HG02610 (cell line): Measurements from ENCODE around the gene LPAR1.
"Not testable (repeated sequence)": the region's sequence is repeated elsewhere in the genome, so short reads cannot be mapped to it uniquely, and the experiment has no call there.

ENCODE experiments used
- ATAC-seq: cut with Tn5 transposase; IDR thresholded peaks from one replicate; pipeline ENCODE4 v1.9.1; 2021; ENCODE audit warnings: mild to moderate bottlenecking, moderate library complexity; ENCODE audit not compliant: unreplicated experiment

The LPAR1 gene

DNA sequence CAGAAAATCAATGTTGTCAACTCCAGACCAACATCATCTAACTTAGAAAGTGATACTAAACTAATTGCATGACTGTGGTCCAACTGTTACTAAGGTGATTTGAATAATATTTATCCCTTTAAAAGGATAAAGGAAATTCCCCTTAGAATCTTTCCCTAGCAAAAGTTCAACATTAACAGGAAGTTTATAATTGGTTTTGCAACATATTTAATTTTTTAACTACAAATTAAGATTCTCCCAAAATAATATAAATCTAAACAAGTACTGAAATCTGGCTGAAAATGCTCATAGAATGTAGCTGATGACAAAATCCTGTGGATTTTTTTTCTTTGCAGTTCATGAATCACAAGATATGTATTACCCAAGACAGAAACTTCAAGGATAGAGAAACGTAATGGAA, 151.4 kb downstream of the LPAR1 start:
- ATAC-seq, result no peak

DNA sequence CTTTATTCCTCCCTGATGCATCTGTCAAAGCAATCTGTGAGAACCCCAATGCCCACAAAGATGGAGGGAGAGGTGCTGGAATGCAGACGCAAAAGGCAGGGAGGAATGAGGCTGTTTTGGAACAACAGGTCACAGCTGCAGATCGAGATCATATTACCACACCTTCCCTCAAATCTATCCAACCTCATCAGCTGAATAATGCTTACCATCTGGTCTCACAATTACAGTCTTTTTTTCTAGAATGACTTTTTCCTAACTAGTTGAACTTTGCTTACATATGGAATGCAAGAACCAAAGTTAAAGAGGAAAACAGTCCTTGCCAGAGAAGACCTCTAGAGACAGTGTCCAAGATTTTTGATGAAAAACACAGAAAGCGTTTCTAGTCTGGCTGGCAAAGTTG, 158.1 kb downstream of the LPAR1 start:
- no peak for ATAC-seq

DNA sequence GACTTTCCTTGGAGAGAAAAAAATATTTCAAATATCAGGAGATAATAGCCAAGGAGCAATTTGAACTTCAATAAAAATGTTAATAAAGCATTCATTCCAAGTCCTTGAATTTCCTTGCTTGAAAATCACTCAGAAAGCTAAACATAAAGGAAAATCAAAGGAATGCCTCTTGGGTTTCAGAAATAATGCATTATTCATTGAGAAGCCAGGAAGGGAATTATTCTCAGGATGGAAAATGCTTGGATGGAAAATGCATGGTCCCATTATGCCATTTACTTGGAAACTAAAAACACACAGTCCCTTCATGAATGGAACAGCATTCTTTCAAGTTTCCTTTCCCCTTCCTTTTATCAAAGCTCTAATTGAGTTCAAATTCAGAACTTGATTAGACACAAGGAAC, 160.9 kb downstream of the LPAR1 start:
- ATAC-seq, result no peak

DNA sequence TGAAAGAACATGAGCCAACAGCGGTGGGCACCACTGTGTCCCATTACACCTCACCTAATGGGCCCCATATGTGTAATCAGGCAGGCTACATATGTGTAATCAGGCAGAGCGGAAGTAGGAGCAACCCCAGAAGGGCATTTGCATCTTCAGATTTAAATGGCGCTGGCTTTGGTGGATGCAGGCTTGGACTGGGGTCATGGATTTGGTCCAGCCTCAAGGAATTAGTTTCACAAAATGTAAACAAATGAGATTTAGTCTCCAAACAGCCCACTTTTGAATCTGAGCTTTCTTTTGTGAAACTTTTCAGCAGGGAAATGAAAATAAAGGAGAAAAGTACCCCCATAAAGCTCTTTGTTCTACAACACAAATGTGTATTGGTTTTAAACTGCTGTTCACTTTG, 161.3 kb downstream of the LPAR1 start:
- ATAC-seq, result no peak

DNA sequence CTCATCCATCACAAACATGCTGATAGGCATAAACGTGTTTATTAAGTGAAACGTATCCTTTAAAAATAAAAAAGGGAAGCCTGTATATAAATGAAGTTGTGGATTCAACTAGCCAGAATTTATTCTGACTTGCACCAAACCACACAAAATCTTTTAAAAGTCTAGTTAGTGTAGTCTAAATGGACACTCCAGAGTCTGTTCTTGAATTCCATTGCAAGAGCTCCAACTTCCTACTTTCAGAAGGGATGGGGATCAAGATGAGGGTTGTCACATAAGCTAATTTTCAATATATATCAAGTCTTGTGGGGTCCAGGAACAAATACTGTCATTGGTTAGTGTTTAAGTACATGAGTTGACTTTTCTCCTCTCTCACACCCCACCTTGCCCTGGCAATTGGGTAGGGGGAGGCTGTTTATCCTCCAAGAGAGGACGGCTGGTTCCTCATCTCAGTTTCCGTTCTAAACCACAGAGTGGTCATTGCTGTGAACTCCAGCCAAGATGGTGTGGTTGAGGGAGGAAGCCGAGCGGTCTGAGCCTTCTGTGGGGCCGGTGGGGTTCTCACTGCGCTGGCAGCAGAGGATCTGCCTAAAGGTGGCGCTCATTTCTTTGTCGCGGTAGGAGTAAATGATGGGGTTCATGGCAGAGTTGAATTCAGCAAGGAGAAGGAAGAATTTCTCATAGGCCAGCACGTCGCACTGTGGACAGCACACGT, 163.2 kb downstream of the LPAR1 start:
- peak; percentile 79 for ATAC-seq

DNA sequence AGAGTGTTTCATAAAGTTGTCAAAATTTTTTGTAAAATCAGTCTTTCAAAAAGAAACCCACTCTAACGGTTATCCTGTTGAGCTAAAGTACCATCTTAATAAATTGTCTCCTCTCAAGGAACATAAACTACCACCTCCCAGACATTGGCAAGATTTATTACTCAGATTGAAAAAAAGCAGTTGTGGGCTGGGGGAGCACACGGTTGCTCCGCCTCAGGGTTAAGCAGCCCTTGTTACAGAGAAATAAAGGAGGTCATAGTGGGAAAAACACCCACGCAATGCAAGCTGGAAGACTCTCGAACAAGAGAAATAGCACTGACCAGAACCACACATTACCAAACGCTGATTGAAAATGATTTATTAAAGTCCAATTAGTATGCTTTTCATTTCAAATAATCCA, 165.3 kb downstream of the LPAR1 start:
- ATAC-seq, result no peak

DNA sequence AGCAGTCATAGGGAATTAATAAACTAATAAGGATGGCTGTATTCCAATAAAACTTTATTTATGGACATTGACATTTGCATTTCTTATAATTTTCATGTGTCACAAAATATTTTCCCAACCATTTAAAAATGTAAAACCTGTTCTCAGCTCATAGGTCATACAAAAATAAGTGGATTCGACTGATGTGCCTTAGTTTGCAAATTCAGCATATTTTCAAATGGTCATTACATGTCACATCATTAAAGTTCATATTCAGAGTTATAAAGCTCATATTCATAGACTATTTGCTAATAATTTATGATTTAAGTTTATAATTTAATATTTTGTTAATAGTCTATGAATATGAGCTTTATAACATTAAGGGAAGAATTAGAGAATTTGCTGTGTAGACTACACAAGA, 166.5 kb downstream of the LPAR1 start:
- no peak for ATAC-seq

DNA sequence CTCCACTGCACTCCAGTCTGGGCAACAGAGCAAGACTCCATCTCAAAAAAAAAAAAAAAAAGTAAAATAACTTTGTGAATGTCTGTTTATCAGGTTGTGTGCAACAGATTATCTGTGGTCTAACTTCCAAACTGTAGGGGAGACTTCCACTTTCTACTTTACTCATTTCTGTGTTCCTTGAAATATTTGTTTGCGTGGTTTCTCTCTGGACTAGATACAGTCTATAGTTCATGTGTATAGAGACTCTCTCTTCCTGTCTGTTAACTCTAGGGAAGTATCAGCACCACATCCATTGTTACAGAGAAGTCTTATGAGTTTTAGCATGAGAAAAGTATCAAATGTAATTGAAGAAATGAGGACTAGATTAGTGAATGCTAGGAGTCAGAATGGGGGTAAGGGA, 168.3 kb downstream of the LPAR1 start:
- ATAC-seq, result no peak

DNA sequence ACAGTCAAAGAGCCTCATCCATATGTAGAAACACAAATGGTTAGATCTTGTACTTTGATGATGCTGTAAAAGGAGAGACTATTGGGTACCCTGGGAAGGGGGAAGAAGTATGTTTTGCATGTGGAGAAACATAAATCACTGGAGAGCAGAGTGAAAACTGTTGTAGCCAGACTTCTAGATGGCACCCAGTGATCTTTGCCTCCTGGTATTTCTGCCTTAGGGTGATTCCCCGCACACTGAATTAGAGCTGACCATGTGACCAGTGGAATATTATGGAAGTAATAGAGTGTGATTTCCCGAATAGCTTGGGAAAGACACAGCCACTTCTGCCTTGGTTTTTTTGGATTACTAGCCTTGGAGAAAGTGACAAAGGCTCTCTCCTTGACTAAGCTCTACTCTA, 174.3 kb downstream of the LPAR1 start:
- ATAC-seq, result no peak

DNA sequence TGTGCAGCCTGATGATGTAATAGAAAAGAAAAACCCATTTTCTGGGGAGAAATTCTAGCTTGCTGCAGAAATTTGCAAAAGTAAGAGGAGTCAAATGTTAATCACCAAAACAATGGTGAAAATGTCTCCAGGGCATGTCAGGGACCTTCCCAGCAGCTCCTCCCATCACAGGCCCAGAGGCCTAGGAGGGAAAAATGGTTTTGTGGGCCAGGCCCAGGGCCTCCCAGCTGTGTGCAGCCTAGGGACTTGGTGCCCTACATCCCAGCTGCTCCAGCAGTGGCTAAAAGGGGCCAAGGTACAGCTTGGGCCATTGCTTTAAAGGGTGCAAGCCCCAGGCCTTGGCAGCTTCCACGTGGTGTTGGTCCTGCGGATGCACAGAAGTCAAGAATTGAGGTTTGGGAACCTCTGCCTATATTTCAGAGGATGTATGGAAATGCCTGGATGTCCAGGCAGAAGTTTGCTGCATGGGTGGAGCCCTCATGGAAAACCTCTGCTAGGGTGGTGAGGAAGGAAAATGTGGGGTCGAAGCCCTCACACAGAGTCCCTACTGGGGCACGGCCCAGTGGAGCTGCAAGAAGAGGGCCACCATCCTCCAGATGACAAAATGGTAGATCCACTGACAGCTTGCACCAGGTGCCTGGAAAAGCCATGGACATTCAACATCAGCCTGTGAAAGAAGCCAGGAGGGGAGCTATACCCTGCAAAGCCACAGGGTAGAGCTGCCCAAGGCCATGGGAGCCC, 176.7 kb downstream of the LPAR1 start:
- ATAC-seq, result not testable (repeated sequence)

DNA sequence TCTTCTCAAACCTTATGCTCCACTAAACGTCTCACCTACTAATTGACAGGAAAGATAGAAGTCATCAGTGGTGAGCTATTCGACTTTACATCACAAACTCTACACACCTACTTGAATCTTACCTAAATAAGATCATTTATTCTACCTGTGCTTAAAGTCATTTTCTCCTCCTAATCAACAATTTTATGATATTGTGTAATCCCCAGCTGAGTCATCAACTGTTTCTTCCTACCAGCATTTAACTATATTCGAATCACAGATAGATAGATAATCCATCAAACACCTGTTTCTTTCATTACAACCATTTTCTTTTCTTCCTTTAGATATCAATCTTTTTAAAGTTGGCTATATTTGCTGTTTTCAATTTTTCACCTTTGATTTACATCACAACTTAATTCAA, 181.5 kb downstream of the LPAR1 start:
- no peak for ATAC-seq

DNA sequence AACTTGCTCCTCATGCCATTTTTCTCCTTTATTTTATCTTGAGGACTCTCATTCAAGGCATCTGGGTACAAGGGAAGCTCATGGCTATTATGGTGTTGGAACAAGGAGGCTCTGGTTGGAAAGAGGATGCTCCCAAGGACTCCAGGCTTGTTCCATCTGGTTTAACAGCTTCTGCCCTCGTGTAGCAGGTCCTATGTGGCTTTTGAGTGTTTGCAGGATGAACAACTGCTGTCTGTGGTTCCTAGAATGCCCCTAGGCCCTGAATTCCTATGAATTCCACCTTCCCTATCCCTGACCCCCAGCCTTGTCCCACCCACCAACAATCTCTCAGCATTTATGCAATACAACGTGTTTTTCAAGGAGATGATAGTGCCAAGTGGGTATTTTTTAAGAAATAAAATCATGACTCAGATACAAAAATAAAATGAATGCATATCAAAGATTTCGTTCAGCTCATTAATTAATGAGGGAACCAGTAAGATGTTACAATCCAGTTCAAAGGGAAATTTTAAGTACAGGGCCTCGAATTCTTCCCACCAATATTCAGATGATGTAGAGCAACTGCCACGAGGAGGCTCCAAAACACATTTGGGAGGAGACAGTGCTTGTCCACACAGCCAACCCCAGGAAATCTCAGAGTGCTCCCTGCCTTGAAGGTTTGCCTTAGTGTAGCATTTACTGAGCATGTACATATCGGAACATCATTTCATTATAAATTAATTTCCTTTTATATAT, 187.7 kb downstream of the LPAR1 start:
- ATAC-seq, result no peak

DNA sequence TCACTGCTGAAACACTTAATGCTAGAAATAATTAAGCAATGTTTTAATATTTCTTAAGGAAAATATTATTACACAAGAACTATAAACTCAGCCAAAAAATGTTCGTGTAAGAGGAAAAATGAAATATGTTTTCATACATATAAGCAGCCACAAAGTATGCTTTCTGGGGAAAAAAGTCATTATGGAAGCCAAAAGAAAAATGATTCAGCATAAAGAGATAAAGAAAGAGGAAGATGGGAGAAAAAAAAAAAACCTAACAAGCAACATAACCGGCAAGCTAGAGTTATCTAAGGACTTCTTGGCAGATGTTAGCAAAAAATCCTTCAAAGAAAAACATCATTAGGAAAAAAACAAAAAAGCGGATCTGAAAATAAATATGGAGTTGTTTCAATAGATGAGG, 190.6 kb downstream of the LPAR1 start:
- ATAC-seq, result no peak

DNA sequence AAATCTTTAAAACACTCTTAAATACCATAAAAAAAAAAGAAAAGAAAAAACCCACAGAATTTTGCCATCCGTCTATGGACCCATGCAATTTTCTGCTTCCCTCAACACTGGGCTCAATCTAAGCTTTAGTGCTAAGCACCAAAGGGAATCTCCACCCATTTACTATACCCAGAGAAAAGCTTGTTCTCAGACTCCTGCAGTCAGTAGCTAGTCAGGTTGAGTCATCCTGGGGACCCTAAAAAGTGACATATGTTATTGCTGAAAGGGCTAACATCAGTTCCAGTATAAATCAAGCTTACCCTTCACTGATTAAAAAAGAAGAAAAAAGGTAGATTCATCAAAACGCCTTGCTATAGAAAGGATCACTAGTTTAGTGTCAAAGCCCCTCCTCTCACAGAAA, 192.1 kb downstream of the LPAR1 start:
- ATAC-seq, result no peak

DNA sequence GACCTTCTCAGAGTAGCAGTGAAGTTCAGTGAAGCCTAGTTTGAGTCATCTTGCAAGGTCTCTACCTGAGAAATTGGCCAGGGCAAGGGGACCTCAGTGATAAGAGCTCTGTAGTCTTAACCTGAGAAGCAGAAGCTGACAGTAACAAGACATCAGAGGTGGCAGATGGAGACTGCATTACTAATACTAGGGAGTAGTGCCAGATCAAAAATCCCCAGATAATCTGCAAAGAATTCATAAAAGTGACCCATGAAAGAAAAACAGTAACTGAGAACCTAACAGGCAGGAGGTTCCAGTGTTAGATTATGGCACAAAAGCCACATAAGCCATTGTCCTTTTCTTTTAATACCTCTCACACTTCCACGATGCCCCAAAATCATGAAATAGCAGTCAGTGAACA, 194.1 kb downstream of the LPAR1 start:
- ATAC-seq, result no peak

DNA sequence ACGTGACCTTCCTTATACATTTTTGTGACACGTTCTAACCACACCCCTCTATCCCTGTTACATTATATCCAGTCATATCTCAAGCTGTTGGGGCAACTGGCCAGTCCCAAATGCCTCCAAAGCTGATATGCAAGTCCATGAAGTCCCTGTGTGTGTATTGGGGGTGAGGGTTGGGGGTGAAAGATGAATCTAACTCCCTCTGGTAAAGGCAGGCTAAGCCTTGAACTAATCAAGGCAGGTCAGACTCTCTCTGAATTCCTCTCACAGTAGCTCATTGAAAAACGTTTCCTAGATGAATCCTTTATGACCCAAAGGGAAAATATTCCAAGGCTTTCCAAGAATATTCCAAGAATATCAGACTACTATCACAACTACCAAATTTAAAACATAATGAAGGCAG, 195.3 kb downstream of the LPAR1 start:
- no peak for ATAC-seq

DNA sequence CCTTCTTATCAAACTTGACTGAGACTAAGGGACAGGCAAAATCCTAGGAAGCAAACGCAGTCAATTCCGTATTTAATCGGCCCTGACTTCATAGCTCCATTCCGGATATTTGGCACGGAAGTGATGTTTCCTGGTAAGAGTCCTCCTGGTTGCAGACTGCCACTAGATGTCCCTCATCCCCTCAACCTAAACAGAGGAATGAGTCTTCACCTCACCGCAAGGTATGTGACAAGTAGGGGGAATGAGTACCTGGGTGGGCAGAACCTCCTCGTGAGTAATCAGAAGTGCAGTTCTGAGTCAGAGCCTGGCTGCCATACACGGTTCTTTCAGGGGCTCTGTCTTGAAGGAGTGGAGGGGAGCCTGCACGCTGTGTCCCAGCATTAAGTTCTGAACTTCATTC, 196.1 kb downstream of the LPAR1 start:
- no peak for ATAC-seq

DNA sequence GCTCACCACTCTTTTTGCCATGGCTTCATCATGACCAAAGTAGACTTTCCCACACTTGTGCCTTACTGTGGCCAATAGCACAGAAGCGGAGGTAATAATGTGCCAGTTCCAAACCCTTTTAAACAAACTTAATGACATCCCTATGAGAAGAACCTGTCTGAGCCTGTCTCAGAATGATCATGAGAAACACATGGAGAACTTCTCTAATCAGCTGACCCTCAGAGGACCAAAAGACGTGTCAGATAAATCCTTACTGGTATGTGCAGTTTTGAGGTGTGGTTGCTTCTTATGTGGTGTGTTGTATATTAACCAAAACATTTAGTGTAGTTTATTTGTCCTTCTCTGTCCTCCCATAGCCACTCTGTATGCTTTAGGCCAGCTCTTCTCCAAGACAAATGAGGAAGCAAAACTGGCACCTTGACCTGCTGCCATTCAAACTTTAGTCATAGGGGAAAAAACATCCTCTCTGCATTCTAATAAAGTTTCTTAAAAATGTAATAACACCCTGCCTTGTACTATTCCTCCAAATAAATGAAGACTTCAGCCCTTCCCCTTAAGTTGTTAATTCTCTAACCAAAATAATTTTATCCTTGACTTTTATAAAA, 200.8 kb downstream of the LPAR1 start:
- no peak for ATAC-seq

DNA sequence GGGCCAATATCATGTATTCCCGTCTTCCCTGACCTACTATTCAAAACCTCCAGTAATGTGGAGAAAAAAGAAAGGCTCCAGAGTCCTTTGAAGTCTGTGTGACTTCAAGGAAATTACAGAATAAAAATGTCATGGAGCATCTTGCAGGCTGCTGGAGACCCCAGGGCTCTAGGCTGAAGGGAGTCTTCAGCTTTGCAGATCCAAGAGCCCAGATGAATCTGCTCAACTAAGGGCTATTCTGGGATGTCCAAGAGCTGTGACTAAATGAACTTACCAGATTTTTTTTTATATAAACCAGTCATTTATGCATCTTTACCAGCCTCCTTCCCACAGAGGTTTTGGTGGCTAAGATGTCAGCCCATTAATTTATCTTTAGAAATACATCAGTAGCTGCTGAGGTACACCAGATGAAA, 202.4 kb downstream of the LPAR1 start:
- ATAC-seq, result no peak

DNA sequence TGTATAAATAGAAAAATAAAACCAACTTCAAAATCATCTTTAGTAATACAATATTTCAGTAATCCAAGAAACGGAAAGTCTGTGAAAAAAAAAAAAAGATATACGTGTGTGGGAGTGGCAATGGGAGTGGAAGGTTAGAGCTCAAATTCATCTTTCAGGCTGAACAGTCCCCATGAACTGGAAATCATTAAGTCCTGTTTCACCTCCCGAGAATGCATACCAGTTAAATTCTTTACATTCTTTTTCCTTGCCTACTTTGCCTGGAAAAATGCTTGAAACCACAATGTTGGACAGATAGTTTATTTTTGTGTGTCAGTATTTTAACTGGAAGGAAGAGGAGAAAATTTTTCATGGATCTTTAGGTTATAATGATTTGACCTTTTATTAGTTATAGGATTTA, 202.9 kb downstream of the LPAR1 start:
- no peak for ATAC-seq

DNA sequence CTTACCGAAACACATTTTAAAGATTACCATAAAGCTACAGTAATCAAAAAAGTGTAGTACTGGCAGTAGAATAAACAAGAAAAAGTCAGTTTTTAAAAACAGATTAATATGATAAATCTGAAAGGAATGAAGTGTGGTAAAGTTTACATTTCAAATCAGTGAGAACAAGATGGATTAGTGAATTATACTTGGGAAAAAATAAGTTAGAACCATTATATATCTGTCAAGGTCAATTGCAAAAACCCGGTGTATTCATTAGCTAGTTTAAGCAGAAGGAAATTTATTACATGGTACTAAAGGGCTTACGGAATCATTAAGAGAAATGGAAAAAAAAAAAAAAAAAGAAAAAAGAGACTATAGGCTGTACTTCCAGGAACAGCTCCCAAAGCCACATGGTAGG, 205.3 kb downstream of the LPAR1 start:
- no peak for ATAC-seq

DNA sequence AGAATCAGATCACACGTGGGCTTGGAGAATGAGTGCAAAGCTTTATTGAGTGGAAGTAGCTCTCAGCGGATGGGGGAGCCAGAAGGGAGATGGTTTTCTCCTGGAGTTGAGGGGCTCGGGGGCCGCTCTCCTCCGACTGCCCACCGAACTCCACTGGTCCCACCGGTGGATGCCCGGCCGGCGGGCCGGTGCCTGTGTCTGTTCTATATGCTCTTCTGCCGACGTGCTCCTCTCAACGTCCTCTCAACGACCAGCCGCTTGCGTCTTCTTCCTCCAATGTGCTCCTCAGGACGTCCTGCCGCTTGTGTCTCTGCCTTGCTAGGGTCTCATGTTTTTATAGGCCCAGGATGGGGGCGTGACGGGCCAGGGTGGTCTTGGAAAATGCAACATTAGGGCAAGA, 207.8 kb downstream of the LPAR1 start:
- ATAC-seq, result no peak
